Activated CD4-positive, alpha-beta memory T cell treated with anti-CD3 and anti-CD28 coated beads for 36 hours (primary cell): ENCODE data around the gene NUP50. TPM values are rescaled to one million over a fixed set of nuclear protein-coding genes. Genes with fewer than 3 reads are reported as not detected.

Experiments
- CTCF ChIA-PET: fragments of 350-600 bp; sonication (Branson Sonifier 250); formaldehyde crosslinking; loops from one replicate; lab custom pipeline; 2021; ENCODE audit warnings: antibody characterized with exemption, inconsistent platforms; lab: Charles Lee
- POLR2A ChIA-PET: fragments of 350-600 bp; sonication (Branson Sonifier 250); formaldehyde crosslinking; loops from one replicate; lab custom pipeline; 2021; ENCODE audit warnings: antibody characterized with exemption; lab: Charles Lee
- DNase-seq: peaks from one replicate; pipeline ENCODE4 v3.0.0-alpha.2; 2020
- H3K27ac Mint-ChIP-seq: one replicate; pipeline ENCODE4 v1.8.0; 2021; ENCODE audit warnings: mixed read lengths
- H3K27me3 Mint-ChIP-seq: one replicate; pipeline ENCODE4 v1.8.0; 2021; ENCODE audit warnings: mixed read lengths
- H3K36me3 Mint-ChIP-seq: one replicate; pipeline ENCODE4 v1.8.0; 2021; ENCODE audit warnings: mixed read lengths
- H3K4me1 Mint-ChIP-seq: one replicate; pipeline ENCODE4 v1.8.0; 2021; ENCODE audit warnings: low read depth, mixed read lengths
- H3K4me3 Mint-ChIP-seq: one replicate; pipeline ENCODE4 v1.8.0; 2021; ENCODE audit warnings: mild to moderate bottlenecking, mixed read lengths
- H3K9me3 Mint-ChIP-seq: one replicate; pipeline ENCODE4 v1.8.0; 2021; ENCODE audit warnings: mixed read lengths
- intact Hi-C: fragments of 100-400 bp; cut with micrococcal nuclease; formaldehyde crosslinking; loops from one replicate; pipeline ENCODE4 v1.15.1; 2023
- total RNA-seq, 2 experiments: library from RNA; stranded (reverse); gene quantifications; one replicate each; pipeline ENCODE4 v1.2.3, GENCODE V29; 2021

Gene NUP50
- total RNA-seq, 2 experiments from 2014 or later = 150 to 156 TPM

DNA sequence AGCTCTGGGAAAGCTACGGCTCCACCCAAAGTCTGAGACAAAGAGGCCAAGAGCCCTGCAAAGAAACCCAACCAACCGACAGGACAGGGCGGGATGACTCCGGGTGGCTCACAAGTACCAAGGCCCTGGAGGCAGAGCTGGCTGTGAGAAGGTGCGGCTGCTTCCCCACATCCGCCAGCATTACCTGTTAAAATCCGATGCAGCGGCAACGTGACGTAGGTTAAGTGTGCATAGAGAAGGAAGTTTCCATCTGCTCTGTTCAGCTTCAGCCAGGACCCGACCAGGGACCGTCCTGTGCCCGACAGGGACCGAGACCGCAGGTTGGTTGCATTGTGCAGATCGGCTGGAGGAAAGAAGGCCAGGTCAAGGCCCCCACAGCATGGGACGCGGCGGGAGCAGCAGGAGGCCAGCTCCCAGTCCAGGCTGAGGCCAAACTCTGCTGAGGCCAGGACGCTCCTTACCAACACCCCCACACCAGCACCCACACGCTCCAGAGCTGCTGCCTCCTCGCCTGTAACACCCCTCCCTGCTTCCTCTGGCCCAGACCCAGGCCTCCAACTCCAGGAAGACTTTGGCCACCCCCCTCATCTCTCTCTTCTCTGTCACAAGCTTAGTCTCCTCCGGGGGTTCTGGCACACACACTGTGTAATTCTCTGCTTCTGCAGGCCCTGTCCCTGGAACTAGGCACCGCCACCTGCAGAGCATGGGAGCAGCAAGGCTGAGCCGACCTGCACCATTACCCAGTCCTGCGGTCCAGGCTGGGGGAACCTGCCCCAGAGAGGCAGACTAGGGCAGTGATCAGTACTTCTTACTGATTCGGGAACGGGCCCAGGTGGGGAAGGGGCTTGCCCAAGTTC lies 34.1 kb downstream of the NUP50 start:
- no peak overlapping the region for H3K27ac Mint-ChIP-seq
- POLR2A ChIA-PET = no interaction called here
- no peak overlapping the region for H3K4me3 Mint-ChIP-seq
- H3K27me3 Mint-ChIP-seq = no peaks in the 10 kb centered on the region
- peaks cover 13% of the 10 kb centered on the region for H3K36me3 Mint-ChIP-seq
- H3K9me3 Mint-ChIP-seq = no peaks in the 10 kb centered on the region
- DNase-seq = no peak
- CTCF ChIA-PET = no interaction called here
- intact Hi-C loops = no loop called here
- H3K4me1 Mint-ChIP-seq = no peaks in the 10 kb centered on the region

DNA sequence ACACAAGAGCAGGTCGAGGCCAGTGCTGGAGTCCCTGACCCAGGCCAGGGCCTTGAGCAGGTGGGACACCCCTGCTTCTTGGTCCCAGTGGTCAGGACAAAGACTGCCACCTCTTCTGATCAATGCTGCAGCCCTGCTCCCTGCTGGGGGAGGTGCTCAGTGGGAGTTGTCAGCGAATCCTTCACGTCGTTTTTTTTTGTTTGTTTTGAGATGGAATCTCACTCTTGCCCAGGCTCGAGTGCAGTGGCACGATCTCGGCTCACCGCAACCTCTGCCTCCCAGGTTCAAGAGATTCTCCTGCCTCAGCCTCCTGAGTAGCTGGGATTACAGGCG lies 34.7 kb downstream of the NUP50 start:
- Mint-ChIP-seq H3K4me1 (no peaks in the 10 kb centered on the region), H3K27me3 (no peaks in the 10 kb centered on the region), H3K4me3 (no peak overlapping the region), H3K27ac (no peak overlapping the region), H3K9me3 (no peaks in the 10 kb centered on the region), H3K36me3 (peaks cover 13% of the 10 kb centered on the region)
- intact Hi-C loops = no loop called here
- POLR2A ChIA-PET = no interaction called here
- no peak for DNase-seq
- CTCF ChIA-PET = no interaction called here

DNA sequence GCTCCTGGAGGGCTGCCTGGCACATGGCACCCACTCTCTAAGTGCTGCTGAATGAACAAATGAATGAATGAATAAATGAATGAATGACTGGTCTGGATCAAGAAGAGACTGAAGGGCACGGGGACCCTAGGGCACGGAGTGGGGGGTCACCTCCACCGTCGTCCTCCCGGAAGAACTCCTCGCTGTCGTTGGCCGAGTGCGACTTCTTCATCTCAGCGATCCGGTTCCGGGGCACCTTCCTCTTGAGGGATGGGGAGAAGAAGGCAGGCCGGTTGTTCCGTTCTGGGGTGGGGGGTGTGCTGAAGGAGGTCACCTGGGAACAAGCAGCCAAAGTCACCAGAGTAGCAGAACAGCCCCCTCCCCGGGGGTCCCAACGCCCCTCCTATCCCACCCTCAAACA lies 36.0 kb downstream of the NUP50 start:
- H3K36me3 Mint-ChIP-seq = peaks cover 13% of the 10 kb centered on the region
- H3K4me1 Mint-ChIP-seq = no peaks in the 10 kb centered on the region
- no peaks in the 10 kb centered on the region for H3K27me3 Mint-ChIP-seq
- CTCF ChIA-PET = no interaction called here
- POLR2A ChIA-PET = no interaction called here
- no peak overlapping the region for H3K27ac Mint-ChIP-seq
- H3K9me3 Mint-ChIP-seq = no peaks in the 10 kb centered on the region
- intact Hi-C loops = no loop called here
- no peak for DNase-seq
- no peak overlapping the region for H3K4me3 Mint-ChIP-seq

DNA sequence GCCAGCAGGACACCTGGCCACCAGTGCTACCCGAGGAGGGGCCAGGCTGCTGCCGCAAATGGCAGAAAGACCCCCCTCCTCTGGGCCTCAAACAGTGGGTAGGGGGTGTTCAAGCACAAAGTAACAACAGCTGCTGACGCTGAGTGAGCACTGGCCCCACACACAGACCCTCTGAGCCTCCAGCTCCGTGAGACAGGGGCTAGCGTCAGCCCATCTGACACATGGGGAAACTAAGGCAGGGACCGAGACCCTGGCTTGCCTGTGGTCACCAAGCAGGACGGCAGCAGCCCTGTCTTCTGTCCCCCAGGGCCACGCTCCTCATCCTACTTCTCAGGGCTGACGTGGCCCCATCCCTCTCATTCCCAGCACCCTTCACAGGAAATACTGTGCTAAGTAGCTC lies 36.5 kb downstream of the NUP50 start:
- CTCF ChIA-PET = no interaction called here
- H3K27ac Mint-ChIP-seq = no peak overlapping the region
- H3K9me3 Mint-ChIP-seq = no peaks in the 10 kb centered on the region
- POLR2A ChIA-PET = no interaction called here
- H3K27me3 Mint-ChIP-seq = no peaks in the 10 kb centered on the region
- DNase-seq = no peak
- no peak overlapping the region for H3K4me3 Mint-ChIP-seq
- intact Hi-C loops = no loop called here
- no peaks in the 10 kb centered on the region for H3K4me1 Mint-ChIP-seq
- H3K36me3 Mint-ChIP-seq = peaks cover 13% of the 10 kb centered on the region

DNA sequence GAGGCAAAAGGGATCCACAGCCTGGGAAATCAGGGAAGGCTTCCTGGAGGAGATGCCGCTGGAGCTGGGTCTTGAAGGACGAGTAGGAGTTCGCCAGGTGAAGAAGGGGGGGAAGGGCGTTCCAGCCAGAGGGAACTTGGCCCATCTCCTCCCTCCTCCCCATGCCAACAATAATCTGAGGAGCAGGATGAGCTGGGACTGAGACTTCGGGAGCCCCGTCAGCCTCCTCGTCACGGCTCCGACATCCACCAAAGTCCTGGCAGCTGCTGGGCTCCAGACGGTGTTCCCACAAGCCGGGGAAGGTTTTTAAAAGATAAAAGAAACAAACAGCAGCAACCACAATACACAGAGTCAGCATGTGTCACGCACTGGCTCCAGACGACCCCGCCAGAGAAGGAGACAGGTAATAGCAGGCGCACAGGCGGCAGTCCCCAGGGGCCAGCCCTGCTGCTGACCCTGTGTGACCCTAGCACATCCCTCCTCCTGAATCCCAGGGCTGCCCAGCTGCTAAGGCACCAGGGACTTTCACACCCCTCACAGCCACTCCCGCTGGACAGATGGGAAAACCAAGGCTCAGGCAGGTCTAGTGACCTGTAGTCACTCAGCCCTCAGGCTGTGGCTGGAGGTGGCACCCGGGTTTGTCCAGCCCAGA lies 37.3 kb downstream of the NUP50 start:
- no peaks in the 10 kb centered on the region for H3K27me3 Mint-ChIP-seq
- intact Hi-C loops = no loop called here
- H3K9me3 Mint-ChIP-seq = no peaks in the 10 kb centered on the region
- no peak for DNase-seq
- H3K27ac Mint-ChIP-seq = no peak overlapping the region
- ChIA-PET POLR2A (no interaction called here), CTCF (no interaction called here)
- H3K36me3 Mint-ChIP-seq = peaks cover 11% of the 10 kb centered on the region
- no peaks in the 10 kb centered on the region for H3K4me1 Mint-ChIP-seq
- no peak overlapping the region for H3K4me3 Mint-ChIP-seq

DNA sequence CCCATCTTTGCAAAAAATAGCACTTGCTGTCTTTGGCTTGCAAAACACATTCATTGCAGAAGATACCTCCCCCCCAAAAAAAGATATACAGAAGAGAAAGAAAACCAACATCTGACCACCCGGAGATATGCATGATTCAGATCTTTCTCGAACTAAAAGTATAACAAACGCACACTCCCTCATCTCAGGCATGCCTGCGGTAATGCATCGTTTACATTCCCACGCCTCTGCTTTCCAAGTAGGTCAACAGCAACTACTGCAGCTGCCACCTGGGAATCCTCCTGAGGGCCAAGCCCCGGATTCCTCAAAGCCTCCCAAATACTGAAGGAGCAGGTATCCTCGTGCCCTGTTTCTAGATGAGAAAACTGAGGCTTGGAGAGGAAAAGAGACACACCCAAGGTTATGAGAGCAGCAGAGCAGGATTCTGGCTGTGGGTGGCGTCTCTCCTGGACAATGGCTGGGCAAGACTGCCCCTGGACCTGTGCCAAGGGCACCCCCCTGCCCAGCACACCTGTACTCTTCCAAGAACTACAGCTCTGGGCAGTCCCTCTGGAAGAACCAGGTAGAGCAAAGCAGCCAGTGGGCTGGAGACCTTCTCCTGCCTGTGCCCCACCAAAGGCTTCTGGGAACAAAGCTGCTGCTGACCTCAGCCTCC lies 38.1 kb downstream of the NUP50 start:
- intact Hi-C loops = no loop called here
- no peak for DNase-seq
- Mint-ChIP-seq H3K9me3 (no peaks in the 10 kb centered on the region), H3K4me1 (no peaks in the 10 kb centered on the region), H3K27ac (no peak overlapping the region), H3K36me3 (peaks cover 11% of the 10 kb centered on the region), H3K27me3 (no peaks in the 10 kb centered on the region), H3K4me3 (no peak overlapping the region)
- CTCF ChIA-PET = no interaction called here
- POLR2A ChIA-PET = no interaction called here

DNA sequence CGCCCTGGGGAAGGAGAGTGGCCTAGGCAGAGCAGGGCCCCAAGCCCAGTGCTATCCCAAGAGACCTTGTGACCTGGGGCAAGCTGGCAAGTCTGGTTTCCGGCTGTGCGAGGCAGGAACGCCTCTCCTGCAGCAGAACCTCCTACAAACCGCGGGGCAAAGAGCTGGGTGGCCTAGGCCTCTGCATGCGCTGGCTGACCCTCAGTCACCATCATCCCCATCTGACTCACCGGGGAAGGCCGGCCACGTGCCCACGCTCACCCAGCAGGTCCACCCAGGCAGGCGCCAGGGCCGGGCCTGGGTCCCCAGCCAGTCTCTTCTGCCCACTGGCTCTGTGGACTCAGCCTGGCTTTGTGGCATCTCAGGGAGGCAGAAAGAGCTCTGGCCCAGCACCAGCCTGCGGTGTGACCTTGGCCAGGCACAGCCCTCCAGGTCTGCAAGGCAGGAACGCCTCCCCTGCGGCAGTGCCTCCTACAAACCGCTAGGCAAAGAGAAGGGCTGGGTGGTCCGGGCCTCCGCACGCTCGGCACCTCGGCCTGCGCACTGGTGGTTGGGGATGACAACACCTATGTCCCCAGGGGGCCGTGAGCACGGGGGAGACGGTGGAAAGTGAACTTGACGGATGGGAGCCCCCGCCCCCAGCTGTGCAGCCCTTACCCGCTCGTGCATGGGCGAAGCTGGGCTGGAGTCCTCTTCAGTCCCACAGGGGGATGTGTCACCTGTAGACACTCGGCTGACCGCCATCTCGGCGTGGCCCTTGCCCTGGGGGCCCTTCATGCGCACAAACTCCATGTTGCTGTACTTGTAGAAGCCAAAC lies 38.8 kb downstream of the NUP50 start:
- POLR2A ChIA-PET = no interaction called here
- peaks cover 11% of the 10 kb centered on the region for H3K36me3 Mint-ChIP-seq

DNA sequence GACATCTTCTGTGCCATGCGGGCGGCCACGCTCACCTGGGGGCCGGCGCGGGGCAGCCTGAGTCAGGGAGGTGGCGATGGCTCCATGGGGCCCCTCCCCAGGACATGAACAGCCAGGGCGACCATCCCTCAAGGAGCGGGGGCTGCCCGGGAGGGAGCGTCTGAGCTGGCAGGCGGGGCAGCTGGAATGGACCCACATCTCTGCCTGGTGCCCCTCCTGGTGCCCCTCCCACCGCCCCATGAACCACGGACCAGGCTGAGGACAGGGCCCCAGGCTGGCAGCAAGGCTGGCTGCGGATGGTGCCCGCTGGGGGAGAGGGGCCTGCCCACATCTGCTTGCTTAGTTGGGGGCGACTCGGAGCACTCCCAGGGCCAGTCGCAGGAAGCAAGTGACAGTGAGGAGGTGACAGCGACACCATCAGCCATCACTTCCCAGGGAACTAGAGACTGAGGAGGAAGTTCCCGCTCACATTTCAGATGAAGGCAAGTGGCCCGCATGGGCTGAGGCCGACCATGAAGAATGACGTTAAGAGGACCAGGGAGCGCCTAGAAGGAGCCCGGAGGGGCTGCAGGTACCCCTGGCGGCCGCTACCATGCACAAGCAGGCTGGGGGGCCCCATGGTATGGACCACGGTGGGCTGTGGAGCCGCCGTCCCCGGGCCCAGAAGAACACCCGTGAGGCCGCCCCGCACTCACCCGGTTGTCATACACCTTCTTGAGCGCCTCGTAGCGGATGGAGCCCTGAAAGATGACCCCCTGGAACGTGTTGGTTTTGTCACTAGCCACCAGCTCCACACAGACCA lies 39.6 kb downstream of the NUP50 start:
- H3K9me3 Mint-ChIP-seq = no peaks in the 10 kb centered on the region
- DNase-seq = no peak
- no peaks in the 10 kb centered on the region for H3K27me3 Mint-ChIP-seq
- H3K4me1 Mint-ChIP-seq = no peaks in the 10 kb centered on the region
- POLR2A ChIA-PET = no interaction called here
- CTCF ChIA-PET = no interaction called here
- H3K36me3 Mint-ChIP-seq = peaks cover 10% of the 10 kb centered on the region
- H3K27ac Mint-ChIP-seq = no peak overlapping the region
- intact Hi-C loops = no loop called here
- no peak overlapping the region for H3K4me3 Mint-ChIP-seq

More for the DNA sequence above, 38.8 kb downstream of the NUP50 start:
- intact Hi-C loops = no loop called here
- no peak for DNase-seq
- H3K4me1 Mint-ChIP-seq = no peaks in the 10 kb centered on the region
- no peak overlapping the region for H3K4me3 Mint-ChIP-seq
- no peaks in the 10 kb centered on the region for H3K27me3 Mint-ChIP-seq
- H3K27ac Mint-ChIP-seq = no peak overlapping the region
- H3K9me3 Mint-ChIP-seq = no peaks in the 10 kb centered on the region
- CTCF ChIA-PET = no interaction called here

DNA sequence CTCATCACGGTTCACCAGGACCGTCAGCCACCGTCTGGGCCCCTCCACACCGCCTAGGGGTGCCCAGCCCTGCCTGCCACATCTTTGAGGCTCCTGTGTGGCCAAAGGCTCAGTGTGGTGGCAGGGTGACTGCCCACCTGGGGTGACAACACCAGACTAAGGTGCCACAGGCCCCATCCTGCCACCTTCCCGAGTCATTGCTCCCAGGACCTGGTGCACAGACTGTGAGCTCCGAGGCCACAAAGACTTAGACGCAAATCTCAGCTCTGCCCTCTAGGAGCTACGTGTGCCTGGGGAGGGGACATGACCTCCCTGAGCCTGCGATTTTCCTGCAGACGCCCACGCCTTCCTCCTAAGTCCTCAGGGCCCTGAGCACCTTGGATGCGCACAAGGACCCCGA lies 40.5 kb downstream of the NUP50 start:
- DNase-seq = no peak
- ChIA-PET CTCF (no interaction called here), POLR2A (no interaction called here)
- Mint-ChIP-seq H3K4me1 (no peaks in the 10 kb centered on the region), H3K4me3 (no peak overlapping the region), H3K9me3 (no peaks in the 10 kb centered on the region), H3K27ac (no peak overlapping the region), H3K36me3 (peaks cover 10% of the 10 kb centered on the region), H3K27me3 (no peaks in the 10 kb centered on the region)
- intact Hi-C loops = no loop called here

DNA sequence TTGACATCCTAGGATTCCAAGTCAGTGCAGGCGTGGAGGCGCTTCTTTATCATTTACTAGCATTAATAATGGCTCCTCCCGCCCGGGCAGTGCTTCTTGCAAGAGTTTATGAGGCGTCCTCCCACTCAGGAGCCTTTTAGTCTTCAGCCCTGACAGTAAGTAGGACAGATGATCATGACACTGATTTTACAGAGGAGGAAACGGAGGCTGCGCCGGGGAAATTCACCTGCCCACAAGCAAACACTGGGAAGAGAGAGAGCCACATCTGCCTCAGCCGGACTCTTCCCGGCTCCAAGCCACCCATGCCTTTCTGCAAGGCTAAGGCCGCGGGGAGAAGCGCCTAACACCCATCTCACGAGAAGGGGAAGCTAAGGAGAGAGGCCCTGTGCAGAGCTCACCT lies 41.1 kb downstream of the NUP50 start:
- intact Hi-C loops = no loop called here
- POLR2A ChIA-PET = no interaction called here
- no peak overlapping the region for H3K4me3 Mint-ChIP-seq
- peaks cover 8% of the 10 kb centered on the region for H3K36me3 Mint-ChIP-seq
- CTCF ChIA-PET = no interaction called here
- no peak for DNase-seq
- H3K27ac Mint-ChIP-seq = no peak overlapping the region
- H3K27me3 Mint-ChIP-seq = no peaks in the 10 kb centered on the region
- peaks cover under 1% of the 10 kb centered on the region for H3K4me1 Mint-ChIP-seq
- no peaks in the 10 kb centered on the region for H3K9me3 Mint-ChIP-seq

DNA sequence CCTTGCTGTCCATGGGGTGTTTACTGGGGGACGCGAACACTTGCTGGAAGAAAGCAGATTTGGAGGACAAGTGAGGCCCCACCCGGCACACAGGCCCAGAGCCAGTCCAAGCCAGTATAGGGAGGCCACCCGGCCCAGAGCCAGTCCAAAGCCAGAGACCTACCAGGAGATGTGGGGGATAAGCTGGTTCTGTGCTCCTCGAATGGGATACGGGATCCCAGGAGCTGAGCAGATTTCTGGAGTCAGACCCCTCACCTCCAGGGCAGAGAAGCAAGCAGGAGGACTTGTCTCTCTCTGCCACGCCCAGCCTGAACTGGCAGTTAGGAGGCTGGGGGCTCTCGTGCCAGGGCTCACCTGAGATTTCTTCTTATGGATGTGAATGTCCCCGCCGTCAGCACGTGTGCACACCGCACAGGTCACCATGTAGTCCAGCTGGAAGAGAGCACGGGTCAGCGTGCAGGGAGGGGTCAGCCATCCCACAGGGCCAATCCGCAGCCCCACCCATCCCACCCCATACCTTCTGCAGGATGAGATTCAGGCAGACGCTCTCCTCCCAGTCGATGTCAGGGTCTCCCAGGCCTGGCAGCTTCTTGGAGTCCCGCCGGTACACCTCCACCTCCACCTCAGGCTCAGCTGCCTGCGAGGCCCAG lies 41.7 kb downstream of the NUP50 start:
- Mint-ChIP-seq H3K36me3 (peaks cover 9% of the 10 kb centered on the region), H3K4me1 (peaks cover 2% of the 10 kb centered on the region), H3K9me3 (no peaks in the 10 kb centered on the region), H3K4me3 (no peak overlapping the region), H3K27me3 (no peaks in the 10 kb centered on the region), H3K27ac (no peak overlapping the region)
- intact Hi-C loops = no loop called here
- ChIA-PET CTCF (no interaction called here), POLR2A (no interaction called here)
- DNase-seq = no peak
